HEK293 (cell line): ENCODE data around the gene EMILIN1.

Experiments used
- CTCF ChIA-PET: fragments of 350-600 bp; formaldehyde crosslinking; extraction: SDS; loops from one replicate; lab custom pipeline; 2021; ENCODE audit warnings: antibody characterized with exemption; lab: Yijun Ruan, JAX
- POLR2A ChIA-PET: fragments of 300-600 bp; formaldehyde crosslinking; extraction: SDS; loops from one replicate; lab custom pipeline; 2020; ENCODE audit warnings: antibody characterized with exemption, inconsistent platforms; lab: Yijun Ruan, JAX
- H3K27ac ChIP-seq: fragments of 200-500 bp; sonication (Bioruptor generic); 2 replicates; pipeline ENCODE4 v1.5.1; 2014; ENCODE audit warnings: low read depth, low read length, control low read depth, inconsistent platforms; ENCODE audit errors: extremely low read depth
- H3K36me3 ChIP-seq, 2 experiments: fragments of 200-500 bp in 1 of 2; sonication (Bioruptor generic) in 1 of 2; 1 replicate in 1 of 2; 2 replicates in 1 of 2; pipeline ENCODE4 v1.5.1; 2014 to 2017; ENCODE audit warnings: inconsistent platforms in 2 of 2, low read length in 2 of 2; ENCODE audit not compliant: control insufficient read depth in 2 of 2, insufficient read depth in 1 of 2
- H3K4me1 ChIP-seq: fragments of 200-500 bp; sonication (Bioruptor generic); 2 replicates; pipeline ENCODE4 v1.5.1; 2014; ENCODE audit warnings: mild to moderate bottlenecking, low read length, inconsistent platforms; ENCODE audit not compliant: control insufficient read depth, insufficient read depth
- H3K4me3 ChIP-seq: 2 replicates; pipeline ENCODE4 v1.5.1; 2011; ENCODE audit warnings: low read depth, mild to moderate bottlenecking, control low read depth, low read length, moderate library complexity
- H3K9me3 ChIP-seq: fragments of 200-500 bp; sonication (Bioruptor generic); 2 replicates; pipeline ENCODE4 v1.5.1; 2014; ENCODE audit warnings: low read depth, low read length, inconsistent platforms; ENCODE audit not compliant: control insufficient read depth, insufficient read depth
- HOXC10 ChIP-seq: sonication (generic); formaldehyde crosslinking; IDR thresholded peaks from 2 replicates; pipeline ENCODE4 v1.8.1; 2023; ENCODE audit warnings: mild to moderate bottlenecking, missing genetic modification reagents
- HOXD13 ChIP-seq: sonication (generic); formaldehyde crosslinking; IDR thresholded peaks from 2 replicates; pipeline ENCODE4 v1.8.0; 2022; ENCODE audit warnings: missing genetic modification reagents, borderline replicate concordance
- KLF1 ChIP-seq: fragments of 450-650 bp; formaldehyde crosslinking; IDR thresholded peaks from 2 replicates; pipeline ENCODE4 v1.5.1; 2016; ENCODE audit warnings: missing biosample characterization, missing genetic modification characterization
- KLF9 ChIP-seq: fragments of 450-650 bp; formaldehyde crosslinking; IDR thresholded peaks from 2 replicates; pipeline ENCODE4 v1.5.1; 2016; ENCODE audit warnings: missing biosample characterization, missing genetic modification characterization, low read depth
- SP3 ChIP-seq: fragments of 450-650 bp; formaldehyde crosslinking; IDR thresholded peaks from 2 replicates; pipeline ENCODE4 v1.5.1; 2016; ENCODE audit warnings: missing biosample characterization, missing genetic modification characterization
- ZBTB1 ChIP-seq: fragments of 450-650 bp; formaldehyde crosslinking; IDR thresholded peaks from 2 replicates; pipeline ENCODE4 v1.5.1; 2016; ENCODE audit warnings: missing biosample characterization, missing genetic modification characterization
- ZFP37 ChIP-seq: fragments of 450-650 bp; formaldehyde crosslinking; IDR thresholded peaks from 2 replicates; pipeline ENCODE4 v1.5.1; 2016; ENCODE audit warnings: missing biosample characterization, missing genetic modification characterization
- ZNF132 ChIP-seq: fragments of 450-650 bp; formaldehyde crosslinking; IDR thresholded peaks from 2 replicates; pipeline ENCODE4 v1.5.1; 2017; ENCODE audit warnings: missing biosample characterization, missing genetic modification characterization, borderline replicate concordance
- ZNF175 ChIP-seq: fragments of 450-650 bp; formaldehyde crosslinking; IDR thresholded peaks from 2 replicates; pipeline ENCODE4 v1.5.1; 2016; ENCODE audit warnings: missing biosample characterization, missing genetic modification characterization
- ZNF184 ChIP-seq: fragments of 450-650 bp; IDR thresholded peaks from 2 replicates; pipeline ENCODE4 v1.5.1; 2018; ENCODE audit warnings: missing biosample characterization, mild to moderate bottlenecking, missing genetic modification characterization
- ZNF211 ChIP-seq: fragments of 450-650 bp; formaldehyde crosslinking; IDR thresholded peaks from 2 replicates; pipeline ENCODE4 v1.5.1; 2016; ENCODE audit warnings: low read depth, missing biosample characterization, missing genetic modification characterization
- ZNF239 ChIP-seq: fragments of 450-650 bp; formaldehyde crosslinking; IDR thresholded peaks from 2 replicates; pipeline ENCODE4 v1.5.1; 2016; ENCODE audit warnings: missing biosample characterization, missing genetic modification characterization
- ZNF324 ChIP-seq: fragments of 450-650 bp; formaldehyde crosslinking; IDR thresholded peaks from 2 replicates; pipeline ENCODE4 v1.5.1; 2016; ENCODE audit warnings: missing biosample characterization, missing genetic modification characterization
- ZNF335 ChIP-seq: fragments of 450-650 bp; formaldehyde crosslinking; conservative IDR thresholded peaks from 2 replicates; pipeline ENCODE4 v1.5.1; 2016; ENCODE audit warnings: missing biosample characterization, missing genetic modification characterization
- ZNF341 ChIP-seq: fragments of 450-650 bp; formaldehyde crosslinking; IDR thresholded peaks from 2 replicates; pipeline ENCODE4; 2016; ENCODE audit warnings: low read depth, missing biosample characterization, missing genetic modification characterization
- ZNF394 ChIP-seq: fragments of 450-650 bp; formaldehyde crosslinking; IDR thresholded peaks from 2 replicates; pipeline ENCODE4 v1.5.1; 2016; ENCODE audit warnings: missing biosample characterization, missing genetic modification characterization, mild to moderate bottlenecking, moderate library complexity, borderline replicate concordance
- ZNF561 ChIP-seq: fragments of 450-650 bp; IDR thresholded peaks from 2 replicates; pipeline ENCODE4 v1.5.1; 2018; ENCODE audit warnings: missing biosample characterization, missing genetic modification characterization, borderline replicate concordance
- ZNF623 ChIP-seq: fragments of 450-650 bp; formaldehyde crosslinking; IDR thresholded peaks from 2 replicates; pipeline ENCODE4 v1.5.1; 2016; ENCODE audit warnings: missing biosample characterization, missing genetic modification characterization
- ZNF658 ChIP-seq: fragments of 450-650 bp; formaldehyde crosslinking; IDR thresholded peaks from 2 replicates; pipeline ENCODE4; 2016; ENCODE audit warnings: missing biosample characterization, missing genetic modification characterization
- ZNF660 ChIP-seq: fragments of 450-650 bp; IDR thresholded peaks from 2 replicates; pipeline ENCODE4 v1.5.1; 2018; ENCODE audit warnings: missing biosample characterization, mild to moderate bottlenecking, missing genetic modification characterization
- ZNF664 ChIP-seq: fragments of 450-650 bp; formaldehyde crosslinking; IDR thresholded peaks from 2 replicates; pipeline ENCODE4 v1.5.1; 2016; ENCODE audit warnings: missing biosample characterization, missing genetic modification characterization
- ZNF670 ChIP-seq: fragments of 450-650 bp; formaldehyde crosslinking; IDR thresholded peaks from 2 replicates; pipeline ENCODE4 v1.5.1; 2016; ENCODE audit warnings: missing biosample characterization, missing genetic modification characterization, low read depth
- ZNF707 ChIP-seq: fragments of 450-650 bp; formaldehyde crosslinking; IDR thresholded peaks from 2 replicates; pipeline ENCODE4 v1.5.1; 2016; ENCODE audit warnings: missing biosample characterization, missing genetic modification characterization
- ZNF768 ChIP-seq: fragments of 450-650 bp; formaldehyde crosslinking; IDR thresholded peaks from 2 replicates; pipeline ENCODE4 v1.5.1; 2018; ENCODE audit warnings: missing biosample characterization, mild to moderate bottlenecking, missing genetic modification characterization
- ZNF776 ChIP-seq: fragments of 450-650 bp; formaldehyde crosslinking; IDR thresholded peaks from 2 replicates; pipeline ENCODE4 v1.5.0; 2017; ENCODE audit warnings: missing biosample characterization, missing genetic modification characterization, borderline replicate concordance
- ZNF777 ChIP-seq: fragments of 450-650 bp; formaldehyde crosslinking; IDR thresholded peaks from 2 replicates; pipeline ENCODE4 v1.5.1; 2017; ENCODE audit warnings: missing biosample characterization, missing genetic modification characterization, borderline replicate concordance
- ZNF792 ChIP-seq: fragments of 450-650 bp; formaldehyde crosslinking; IDR thresholded peaks from 2 replicates; pipeline ENCODE4 v1.5.1; 2016; ENCODE audit warnings: missing biosample characterization, missing genetic modification characterization
- ZNF837 ChIP-seq: fragments of 450-650 bp; formaldehyde crosslinking; IDR thresholded peaks from 2 replicates; pipeline ENCODE4 v1.5.1; 2016; ENCODE audit warnings: missing biosample characterization, missing genetic modification characterization
- ZXDB ChIP-seq: fragments of 450-650 bp; formaldehyde crosslinking; IDR thresholded peaks from 2 replicates; pipeline ENCODE4 v1.5.1; 2016; ENCODE audit warnings: missing biosample characterization, missing genetic modification characterization
- TF ChIP-seq, protein P1 (sequence below): fragments of 450-650 bp; formaldehyde crosslinking; IDR thresholded peaks from 2 replicates; pipeline ENCODE4 v1.5.1; 2016; ENCODE audit warnings: missing biosample characterization, missing genetic modification characterization
- TF ChIP-seq, protein P2 (sequence below): fragments of 450-650 bp; IDR thresholded peaks from 2 replicates; pipeline ENCODE4 v1.5.1; 2018; ENCODE audit warnings: missing biosample characterization, missing genetic modification characterization
- TF ChIP-seq, protein P3 (sequence below): fragments of 450-650 bp; formaldehyde crosslinking; IDR thresholded peaks from 2 replicates; pipeline ENCODE4 v1.5.1; 2016; ENCODE audit warnings: missing biosample characterization, missing genetic modification characterization
- TF ChIP-seq, protein P4 (sequence below): fragments of 450-650 bp; formaldehyde crosslinking; IDR thresholded peaks from 2 replicates; pipeline ENCODE4 v1.5.1; 2016; ENCODE audit warnings: missing biosample characterization, missing genetic modification characterization

The EMILIN1 gene

DNA sequence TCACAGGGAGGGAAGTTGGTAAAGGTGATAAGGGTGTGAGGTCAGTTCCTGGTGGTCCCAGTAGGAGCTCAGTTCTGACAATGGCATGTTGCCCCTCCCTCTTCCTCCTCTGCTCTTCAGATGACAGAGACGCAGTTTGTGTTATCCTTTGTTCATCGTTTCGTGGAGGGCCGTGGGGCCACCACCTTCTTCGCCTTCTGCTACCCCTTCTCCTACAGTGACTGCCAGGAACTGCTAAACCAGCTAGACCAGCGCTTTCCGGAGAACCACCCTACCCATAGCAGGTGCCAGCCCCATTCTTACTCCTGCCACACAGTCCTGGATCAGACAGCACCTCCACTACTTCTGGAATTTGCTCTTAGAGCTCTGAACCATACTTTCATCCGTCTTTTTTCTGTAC lies 24.6 kb upstream of the EMILIN1 start:
- H3K4me3 ChIP-seq: no peak overlapping the region
- TF ChIP-seq ZNF239 (tag by site-specific recombination) (no peak), ZNF768 (tag by site-specific recombination) (no peak), HOXC10 (CRISPR knock-in tag) (no peak), KLF1 (tag by site-specific recombination) (no peak), ZNF132 (tag by site-specific recombination) (no peak), ZNF623 (tag by site-specific recombination) (no peak)
- TF ChIP-seq, protein P1, sequence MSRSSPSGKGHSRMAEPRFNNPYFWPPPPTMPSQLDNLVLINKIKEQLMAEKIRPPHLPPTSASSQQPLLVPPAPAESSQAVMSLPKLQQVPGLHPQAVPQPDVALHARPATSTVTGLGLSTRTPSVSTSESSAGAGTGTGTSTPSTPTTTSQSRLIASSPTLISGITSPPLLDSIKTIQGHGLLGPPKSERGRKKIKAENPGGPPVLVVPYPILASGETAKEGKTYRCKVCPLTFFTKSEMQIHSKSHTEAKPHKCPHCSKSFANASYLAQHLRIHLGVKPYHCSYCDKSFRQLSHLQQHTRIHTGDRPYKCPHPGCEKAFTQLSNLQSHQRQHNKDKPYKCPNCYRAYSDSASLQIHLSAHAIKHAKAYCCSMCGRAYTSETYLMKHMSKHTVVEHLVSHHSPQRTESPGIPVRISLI: no peak
- TF ChIP-seq, protein P2, sequence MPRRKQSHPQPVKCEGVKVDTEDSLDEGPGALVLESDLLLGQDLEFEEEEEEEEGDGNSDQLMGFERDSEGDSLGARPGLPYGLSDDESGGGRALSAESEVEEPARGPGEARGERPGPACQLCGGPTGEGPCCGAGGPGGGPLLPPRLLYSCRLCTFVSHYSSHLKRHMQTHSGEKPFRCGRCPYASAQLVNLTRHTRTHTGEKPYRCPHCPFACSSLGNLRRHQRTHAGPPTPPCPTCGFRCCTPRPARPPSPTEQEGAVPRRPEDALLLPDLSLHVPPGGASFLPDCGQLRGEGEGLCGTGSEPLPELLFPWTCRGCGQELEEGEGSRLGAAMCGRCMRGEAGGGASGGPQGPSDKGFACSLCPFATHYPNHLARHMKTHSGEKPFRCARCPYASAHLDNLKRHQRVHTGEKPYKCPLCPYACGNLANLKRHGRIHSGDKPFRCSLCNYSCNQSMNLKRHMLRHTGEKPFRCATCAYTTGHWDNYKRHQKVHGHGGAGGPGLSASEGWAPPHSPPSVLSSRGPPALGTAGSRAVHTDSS (tag by site-specific recombination): no peak
- ChIA-PET POLR2A (no interaction called here), CTCF (no interaction called here)
- H3K4me1 ChIP-seq: peaks cover 4% of the 10 kb centered on the region
- H3K9me3 ChIP-seq: no peaks in the 10 kb centered on the region
- H3K36me3 ChIP-seq: peaks cover 17 to 61% of the 10 kb centered on the region in 2 experiments
- no peak overlapping the region for H3K27ac ChIP-seq

DNA sequence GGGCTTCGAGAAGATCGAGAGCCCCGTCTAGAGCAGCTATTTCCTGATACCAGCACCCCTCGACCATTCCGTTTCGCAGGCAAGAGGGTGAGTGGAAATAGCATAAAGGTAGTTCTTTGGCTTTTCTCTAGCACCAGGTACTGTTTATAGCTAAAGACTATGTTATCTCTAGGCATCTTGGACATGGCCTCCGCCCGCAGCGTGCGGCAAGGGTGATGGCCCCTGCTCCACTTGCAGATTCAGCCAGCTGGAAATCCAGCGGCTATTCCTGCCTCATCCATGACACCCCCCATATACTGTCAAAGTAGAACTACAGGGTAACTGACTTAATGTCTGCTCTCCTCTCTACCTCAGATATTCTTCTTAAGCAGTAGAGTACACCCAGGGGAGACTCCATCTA lies 23.7 kb upstream of the EMILIN1 start:
- Histone ChIP-seq H3K36me3 (peaks cover 17 to 70% of the 10 kb centered on the region in 2 experiments), H3K4me3 (no peak overlapping the region)

DNA sequence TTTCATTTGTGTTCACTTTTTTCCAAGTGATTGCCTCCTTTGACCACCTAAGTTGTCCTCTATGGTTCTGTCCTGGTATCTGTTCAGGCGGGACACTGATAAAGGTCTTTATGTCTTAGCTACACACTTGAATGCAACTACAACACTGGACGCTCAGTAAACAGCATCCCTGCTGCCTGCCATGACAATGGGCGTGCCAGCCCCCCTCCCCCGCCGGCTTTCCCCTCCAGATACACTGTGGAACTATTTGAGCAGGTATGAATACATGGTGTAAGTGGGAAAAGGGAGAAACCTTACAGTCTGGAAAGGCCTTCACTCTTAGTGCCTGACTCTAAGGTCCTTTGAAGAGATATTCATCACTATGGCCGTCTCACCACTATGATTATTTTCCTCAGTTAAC lies 21.2 kb upstream of the EMILIN1 start:
- ChIA-PET CTCF (interaction anchor here (0.6 to 1.0 kb wide), 2 partner anchors 14 to 40 kb away, joined by 3 read pairs; partner anchors contain the start of gene OST4), POLR2A (interaction anchor here (0.9 to 2.8 kb wide), 3 partner anchors 11 to 18 kb away, joined by 3 to 10 read pairs (median 3); partner anchors contain the start of gene OST4)
- H3K36me3 ChIP-seq: peaks cover 17 to 82% of the 10 kb centered on the region in 2 experiments
- H3K27ac ChIP-seq: no peak overlapping the region
- no peak overlapping the region for H3K4me3 ChIP-seq
- no peak for TF ChIP-seq ZXDB (tag by site-specific recombination)
- TF ChIP-seq ZNF777 (tag by site-specific recombination): no peak
- TF ChIP-seq ZNF394 (tag by site-specific recombination): no peak
- TF ChIP-seq KLF9 (tag by site-specific recombination): no peak
- TF ChIP-seq, protein P3, sequence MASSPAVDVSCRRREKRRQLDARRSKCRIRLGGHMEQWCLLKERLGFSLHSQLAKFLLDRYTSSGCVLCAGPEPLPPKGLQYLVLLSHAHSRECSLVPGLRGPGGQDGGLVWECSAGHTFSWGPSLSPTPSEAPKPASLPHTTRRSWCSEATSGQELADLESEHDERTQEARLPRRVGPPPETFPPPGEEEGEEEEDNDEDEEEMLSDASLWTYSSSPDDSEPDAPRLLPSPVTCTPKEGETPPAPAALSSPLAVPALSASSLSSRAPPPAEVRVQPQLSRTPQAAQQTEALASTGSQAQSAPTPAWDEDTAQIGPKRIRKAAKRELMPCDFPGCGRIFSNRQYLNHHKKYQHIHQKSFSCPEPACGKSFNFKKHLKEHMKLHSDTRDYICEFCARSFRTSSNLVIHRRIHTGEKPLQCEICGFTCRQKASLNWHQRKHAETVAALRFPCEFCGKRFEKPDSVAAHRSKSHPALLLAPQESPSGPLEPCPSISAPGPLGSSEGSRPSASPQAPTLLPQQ: no peak
- no peak for TF ChIP-seq ZNF239 (tag by site-specific recombination)
- TF ChIP-seq ZNF623 (tag by site-specific recombination): no peak
- no peak for TF ChIP-seq ZNF561
- TF ChIP-seq ZNF132 (tag by site-specific recombination): no peak
- no peak for TF ChIP-seq ZNF792 (tag by site-specific recombination)
- no peak for TF ChIP-seq ZNF658 (tag by site-specific recombination)
- TF ChIP-seq ZNF324 (tag by site-specific recombination): no peak
- no peak for TF ChIP-seq ZNF707
- TF ChIP-seq ZNF341: no peak
- no peak for TF ChIP-seq ZNF175 (tag by site-specific recombination)
- TF ChIP-seq, protein P4, sequence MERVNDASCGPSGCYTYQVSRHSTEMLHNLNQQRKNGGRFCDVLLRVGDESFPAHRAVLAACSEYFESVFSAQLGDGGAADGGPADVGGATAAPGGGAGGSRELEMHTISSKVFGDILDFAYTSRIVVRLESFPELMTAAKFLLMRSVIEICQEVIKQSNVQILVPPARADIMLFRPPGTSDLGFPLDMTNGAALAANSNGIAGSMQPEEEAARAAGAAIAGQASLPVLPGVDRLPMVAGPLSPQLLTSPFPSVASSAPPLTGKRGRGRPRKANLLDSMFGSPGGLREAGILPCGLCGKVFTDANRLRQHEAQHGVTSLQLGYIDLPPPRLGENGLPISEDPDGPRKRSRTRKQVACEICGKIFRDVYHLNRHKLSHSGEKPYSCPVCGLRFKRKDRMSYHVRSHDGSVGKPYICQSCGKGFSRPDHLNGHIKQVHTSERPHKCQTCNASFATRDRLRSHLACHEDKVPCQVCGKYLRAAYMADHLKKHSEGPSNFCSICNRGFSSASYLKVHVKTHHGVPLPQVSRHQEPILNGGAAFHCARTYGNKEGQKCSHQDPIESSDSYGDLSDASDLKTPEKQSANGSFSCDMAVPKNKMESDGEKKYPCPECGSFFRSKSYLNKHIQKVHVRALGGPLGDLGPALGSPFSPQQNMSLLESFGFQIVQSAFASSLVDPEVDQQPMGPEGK: no peak
- no peak for TF ChIP-seq ZNF670 (tag by site-specific recombination)
- no peaks in the 10 kb centered on the region for H3K9me3 ChIP-seq
- no peaks in the 10 kb centered on the region for H3K4me1 ChIP-seq

More for the DNA sequence above, 23.7 kb upstream of the EMILIN1 start:
- Histone ChIP-seq H3K27ac (no peak overlapping the region), H3K9me3 (no peaks in the 10 kb centered on the region), H3K4me1 (peaks cover under 1% of the 10 kb centered on the region; the same call in 1 of the 2 replicates)
- CTCF ChIA-PET: interaction anchor here (0.7 kb wide), 1 partner anchor 132 kb away, joined by 3 read pairs; no protein-coding TSS in a partner anchor
- POLR2A ChIA-PET: interaction anchor here (0.6 to 2.8 kb wide), 3 partner anchors 10 to 17 kb away, joined by 3 to 10 read pairs (median 9); partner anchors contain the start of gene OST4
- no peak for TF ChIP-seq SP3 (tag by site-specific recombination)
- no peak for TF ChIP-seq ZNF211 (tag by site-specific recombination)
- no peak for TF ChIP-seq ZNF660 (tag by site-specific recombination)
- TF ChIP-seq ZNF776: no peak
- no peak for TF ChIP-seq ZNF335 (tag by site-specific recombination)
- TF ChIP-seq HOXD13 (CRISPR knock-in tag): no peak
- no peak for TF ChIP-seq ZFP37 (tag by site-specific recombination)
- no peak for TF ChIP-seq ZNF664
- no peak for TF ChIP-seq ZNF837 (tag by site-specific recombination)
- no peak for TF ChIP-seq ZBTB1 (tag by site-specific recombination)
- no peak for TF ChIP-seq ZNF324 (tag by site-specific recombination)
- TF ChIP-seq ZNF184 (tag by site-specific recombination): no peak
